ENCODE measurements around the gene SETBP1.

SETBP1 gene

GRCh38 chr18:45040879-45041278 lies 360.2 kb downstream of the SETBP1 start:
- H4K12ac ChIP-seq (ENCODE audit: low read depth, low read length) = no peak overlapping the region
- DNase-seq = no peak

GRCh38 chr18:45044787-45045186 lies 364.1 kb downstream of the SETBP1 start:
- Histone ChIP-seq H3K9ac (ENCODE audit: low read length) (no peak overlapping the region), H3K4me2 (ENCODE audit: low read length) (no peak overlapping the region), H3K36me3 (ENCODE audit: control insufficient read depth in 1 of 2, insufficient read depth in 2 of 2, low read length in 2 of 2) (no peaks in the 10 kb centered on the region), H3K4me1 (ENCODE audit: control insufficient read depth in 1 of 2, insufficient read depth in 2 of 2, low read length in 2 of 2) (no peaks in the 10 kb centered on the region), H3K23ac (ENCODE audit: low read length) (no peak overlapping the region), H3K9me3 (ENCODE audit: insufficient read depth, low read depth, low read length) (no peaks in the 10 kb centered on the region), H3K27ac (ENCODE audit: low read depth, low read length) (no peak overlapping the region), H2BK5ac (ENCODE audit: low read depth, low read length, poor library complexity) (no peak overlapping the region), H4K91ac (ENCODE audit: low read depth, low read length) (no peak overlapping the region), H4K8ac (ENCODE audit: low read depth, low read length) (no peak overlapping the region), H3K79me1 (ENCODE audit: low read length) (no peaks in the 10 kb centered on the region), H3K79me2 (ENCODE audit: control insufficient read depth, insufficient read depth, low read length, poor library complexity) (no peaks in the 10 kb centered on the region), H2BK12ac (ENCODE audit: low read length) (no peak overlapping the region), H2BK120ac (ENCODE audit: insufficient read depth, low read length, poor library complexity) (no peak overlapping the region), H2AFZ (ENCODE audit: insufficient read depth, low read length, poor library complexity) (no peak overlapping the region), H3K4me3 (ENCODE audit: low read depth, low read length) (no peak overlapping the region), H3K18ac (ENCODE audit: low read length) (no peak overlapping the region), H2AK5ac (ENCODE audit: low read length) (no peak overlapping the region), H3K14ac (ENCODE audit: low read length) (no peak overlapping the region), H3K27me3 (ENCODE audit: insufficient read depth, low read length) (no peaks in the 10 kb centered on the region), H3K4ac (ENCODE audit: low read depth, low read length) (no peak overlapping the region), H4K12ac (ENCODE audit: low read depth, low read length) (no peak overlapping the region)
- no peak for DNase-seq
- no CpG with 5 or more reads among the region's 7 CpGs for WGBS (ENCODE audit: extremely low coverage, insufficient coverage, insufficient read length)

More at GRCh38 chr18:45040879-45041278, 360.2 kb downstream of the SETBP1 start:
- H3K79me1 ChIP-seq (ENCODE audit: low read length) = no peaks in the 10 kb centered on the region
- H4K91ac ChIP-seq (ENCODE audit: low read depth, low read length) = no peak overlapping the region
- H2BK12ac ChIP-seq (ENCODE audit: low read length) = no peak overlapping the region
- no peak overlapping the region for H2AK5ac ChIP-seq (ENCODE audit: low read length)
- no peaks in the 10 kb centered on the region for H3K4me1 ChIP-seq (ENCODE audit: control insufficient read depth in 1 of 2, insufficient read depth in 2 of 2, low read length in 2 of 2)
- H3K23ac ChIP-seq (ENCODE audit: low read length) = no peak overlapping the region
- no peak overlapping the region for H3K27ac ChIP-seq (ENCODE audit: low read depth, low read length)
- no peak overlapping the region for H2AFZ ChIP-seq (ENCODE audit: insufficient read depth, low read length, poor library complexity)
- H3K36me3 ChIP-seq (ENCODE audit: control insufficient read depth in 1 of 2, insufficient read depth in 2 of 2, low read length in 2 of 2) = no peaks in the 10 kb centered on the region
- no peaks in the 10 kb centered on the region for H3K79me2 ChIP-seq (ENCODE audit: control insufficient read depth, insufficient read depth, low read length, poor library complexity)
- no peak overlapping the region for H2BK120ac ChIP-seq (ENCODE audit: insufficient read depth, low read length, poor library complexity)
- H3K14ac ChIP-seq (ENCODE audit: low read length) = no peak overlapping the region
- no peak overlapping the region for H3K4me2 ChIP-seq (ENCODE audit: low read length)
- no peak overlapping the region for H3K9ac ChIP-seq (ENCODE audit: low read length)
- no peak overlapping the region for H2BK5ac ChIP-seq (ENCODE audit: low read depth, low read length, poor library complexity)
- H4K8ac ChIP-seq (ENCODE audit: low read depth, low read length) = no peak overlapping the region
- H3K4me3 ChIP-seq (ENCODE audit: low read depth, low read length) = no peak overlapping the region
- no peak overlapping the region for H3K4ac ChIP-seq (ENCODE audit: low read depth, low read length)
- H3K27me3 ChIP-seq (ENCODE audit: insufficient read depth, low read length) = no peaks in the 10 kb centered on the region
- no CpG with 5 or more reads among the region's 1 CpG for WGBS (ENCODE audit: extremely low coverage, insufficient coverage, insufficient read length)
- H3K9me3 ChIP-seq (ENCODE audit: insufficient read depth, low read depth, low read length) = no peaks in the 10 kb centered on the region
- H3K18ac ChIP-seq (ENCODE audit: low read length) = no peak overlapping the region

GRCh38 chr18:45046228-45046627 lies 365.5 kb downstream of the SETBP1 start:
- H3K27me3 ChIP-seq (ENCODE audit: insufficient read depth, low read length) = no peaks in the 10 kb centered on the region
- no peak overlapping the region for H4K91ac ChIP-seq (ENCODE audit: low read depth, low read length)
- no peak overlapping the region for H2BK120ac ChIP-seq (ENCODE audit: insufficient read depth, low read length, poor library complexity)
- H3K4me1 ChIP-seq (ENCODE audit: control insufficient read depth in 1 of 2, insufficient read depth in 2 of 2, low read length in 2 of 2) = no peaks in the 10 kb centered on the region
- H2AK5ac ChIP-seq (ENCODE audit: low read length) = no peak overlapping the region
- H3K9ac ChIP-seq (ENCODE audit: low read length) = no peak overlapping the region
- no peaks in the 10 kb centered on the region for H3K79me2 ChIP-seq (ENCODE audit: control insufficient read depth, insufficient read depth, low read length, poor library complexity)
- H3K27ac ChIP-seq (ENCODE audit: low read depth, low read length) = no peak overlapping the region
- DNase-seq = no peak
- H3K4me3 ChIP-seq (ENCODE audit: low read depth, low read length) = no peak overlapping the region
- no peak overlapping the region for H3K4me2 ChIP-seq (ENCODE audit: low read length)
- no peak overlapping the region for H4K8ac ChIP-seq (ENCODE audit: low read depth, low read length)
- H3K4ac ChIP-seq (ENCODE audit: low read depth, low read length) = no peak overlapping the region
- no peak overlapping the region for H4K12ac ChIP-seq (ENCODE audit: low read depth, low read length)
- WGBS (ENCODE audit: extremely low coverage, insufficient coverage, insufficient read length) = no CpG with 5 or more reads among the region's 3 CpGs
- H3K18ac ChIP-seq (ENCODE audit: low read length) = no peak overlapping the region
- H3K14ac ChIP-seq (ENCODE audit: low read length) = no peak overlapping the region
- H2BK12ac ChIP-seq (ENCODE audit: low read length) = no peak overlapping the region
- no peaks in the 10 kb centered on the region for H3K9me3 ChIP-seq (ENCODE audit: insufficient read depth, low read depth, low read length)
- no peaks in the 10 kb centered on the region for H3K36me3 ChIP-seq (ENCODE audit: control insufficient read depth in 1 of 2, insufficient read depth in 2 of 2, low read length in 2 of 2)
- H2AFZ ChIP-seq (ENCODE audit: insufficient read depth, low read length, poor library complexity) = no peak overlapping the region
- no peaks in the 10 kb centered on the region for H3K79me1 ChIP-seq (ENCODE audit: low read length)
- H2BK5ac ChIP-seq (ENCODE audit: low read depth, low read length, poor library complexity) = no peak overlapping the region
- no peak overlapping the region for H3K23ac ChIP-seq (ENCODE audit: low read length)

GRCh38 chr18:45046961-45047360 lies 366.3 kb downstream of the SETBP1 start:
- DNase-seq = no peak
- H3K4ac ChIP-seq (ENCODE audit: low read depth, low read length) = no peak overlapping the region
- no peaks in the 10 kb centered on the region for H3K79me1 ChIP-seq (ENCODE audit: low read length)
- no peak overlapping the region for H2BK12ac ChIP-seq (ENCODE audit: low read length)
- no peak overlapping the region for H3K4me3 ChIP-seq (ENCODE audit: low read depth, low read length)
- H4K91ac ChIP-seq (ENCODE audit: low read depth, low read length) = no peak overlapping the region
- no peak overlapping the region for H3K18ac ChIP-seq (ENCODE audit: low read length)
- no peaks in the 10 kb centered on the region for H3K79me2 ChIP-seq (ENCODE audit: control insufficient read depth, insufficient read depth, low read length, poor library complexity)
- no peaks in the 10 kb centered on the region for H3K4me1 ChIP-seq (ENCODE audit: control insufficient read depth in 1 of 2, insufficient read depth in 2 of 2, low read length in 2 of 2)
- H3K4me2 ChIP-seq (ENCODE audit: low read length) = no peak overlapping the region
- no peak overlapping the region for H4K8ac ChIP-seq (ENCODE audit: low read depth, low read length)
- H3K27ac ChIP-seq (ENCODE audit: low read depth, low read length) = no peak overlapping the region
- no peak overlapping the region for H2AFZ ChIP-seq (ENCODE audit: insufficient read depth, low read length, poor library complexity)
- no peak overlapping the region for H4K12ac ChIP-seq (ENCODE audit: low read depth, low read length)
- H2BK5ac ChIP-seq (ENCODE audit: low read depth, low read length, poor library complexity) = no peak overlapping the region
- H3K9me3 ChIP-seq (ENCODE audit: insufficient read depth, low read depth, low read length) = no peaks in the 10 kb centered on the region
- H3K27me3 ChIP-seq (ENCODE audit: insufficient read depth, low read length) = no peaks in the 10 kb centered on the region
- no peak overlapping the region for H2BK120ac ChIP-seq (ENCODE audit: insufficient read depth, low read length, poor library complexity)
- no peaks in the 10 kb centered on the region for H3K36me3 ChIP-seq (ENCODE audit: control insufficient read depth in 1 of 2, insufficient read depth in 2 of 2, low read length in 2 of 2)
- no peak overlapping the region for H2AK5ac ChIP-seq (ENCODE audit: low read length)
- H3K14ac ChIP-seq (ENCODE audit: low read length) = no peak overlapping the region
- H3K23ac ChIP-seq (ENCODE audit: low read length) = no peak overlapping the region
- no peak overlapping the region for H3K9ac ChIP-seq (ENCODE audit: low read length)
- WGBS (ENCODE audit: extremely low coverage, insufficient coverage, insufficient read length) = no CpG with 5 or more reads among the region's 6 CpGs
